IPS-20b (cell line): ENCODE data around the gene ANKRD44.

Source experiments
- H3K27ac ChIP-seq: one replicate; pipeline ENCODE4 v1.5.1; 2013; ENCODE audit warnings: low read length
- H3K27me3 ChIP-seq: 2 replicates; pipeline ENCODE4 v1.6.1; 2013; ENCODE audit warnings: mild to moderate bottlenecking, low read length, inconsistent platforms; ENCODE audit not compliant: insufficient read depth
- H3K36me3 ChIP-seq: 2 replicates; pipeline ENCODE4 v1.6.1; 2013; ENCODE audit warnings: low read depth, mild to moderate bottlenecking, inconsistent platforms, low read length, moderate library complexity; ENCODE audit not compliant: insufficient read depth
- H3K4me1 ChIP-seq: 2 replicates; pipeline ENCODE4 v1.6.1; 2013; ENCODE audit warnings: mild to moderate bottlenecking, control low read depth, inconsistent platforms, low read length, moderate library complexity; ENCODE audit not compliant: insufficient read depth
- H3K4me3 ChIP-seq: 2 replicates; pipeline ENCODE4 v1.5.1; 2013; ENCODE audit warnings: mild to moderate bottlenecking, low read length, inconsistent platforms
- H3K9ac ChIP-seq: 2 replicates; pipeline ENCODE4 v1.6.1; 2013; ENCODE audit warnings: low read depth, mild to moderate bottlenecking, inconsistent platforms, low read length, moderate library complexity
- H3K9me3 ChIP-seq: 2 replicates; pipeline ENCODE4 v1.6.1; 2013; ENCODE audit warnings: mild to moderate bottlenecking, low read depth, low read length, inconsistent platforms; ENCODE audit not compliant: insufficient read depth

Gene ANKRD44

DNA sequence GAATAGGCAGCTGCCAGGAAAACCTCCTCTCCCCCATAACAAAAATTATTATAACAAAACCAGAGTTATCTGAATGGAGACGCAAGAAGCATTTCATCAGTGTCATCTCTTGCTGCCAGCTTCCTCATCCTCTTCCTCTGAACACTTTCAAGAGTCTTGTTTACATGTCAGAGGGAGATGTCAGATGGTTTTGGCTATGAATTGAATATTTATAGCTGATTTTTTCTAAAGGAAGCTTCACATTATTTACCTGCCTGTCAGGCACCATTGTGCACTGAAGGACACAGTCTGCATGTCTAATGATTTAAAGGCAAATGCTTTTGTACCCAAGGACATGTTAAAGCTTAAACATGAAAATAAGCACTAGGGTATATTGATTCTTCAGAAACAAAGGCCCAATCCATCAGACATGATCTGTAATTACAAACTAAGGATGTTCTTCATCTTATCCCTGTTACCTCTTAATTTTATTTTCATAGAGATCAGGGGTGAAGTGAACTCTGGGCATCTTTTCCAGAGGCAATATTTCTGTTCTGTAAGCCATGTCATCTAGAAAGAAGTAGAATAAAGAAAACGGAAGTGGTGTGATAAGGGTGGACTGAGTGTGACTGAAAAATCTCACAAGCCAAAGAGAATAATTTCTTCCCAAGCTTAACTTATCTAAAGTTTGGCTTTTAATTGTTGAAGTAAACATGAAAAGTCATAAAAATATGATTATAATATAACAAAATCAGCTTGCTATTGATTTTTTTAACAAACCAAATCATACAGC lies 168.7 kb downstream of the ANKRD44 start:
- Histone ChIP-seq H3K9me3 (no peaks in the 10 kb centered on the region), H3K27ac (no peak overlapping the region), H3K36me3 (no peaks in the 10 kb centered on the region), H3K27me3 (no peaks in the 10 kb centered on the region), H3K9ac (no peak overlapping the region), H3K4me1 (no peaks in the 10 kb centered on the region), H3K4me3 (no peak overlapping the region)

DNA sequence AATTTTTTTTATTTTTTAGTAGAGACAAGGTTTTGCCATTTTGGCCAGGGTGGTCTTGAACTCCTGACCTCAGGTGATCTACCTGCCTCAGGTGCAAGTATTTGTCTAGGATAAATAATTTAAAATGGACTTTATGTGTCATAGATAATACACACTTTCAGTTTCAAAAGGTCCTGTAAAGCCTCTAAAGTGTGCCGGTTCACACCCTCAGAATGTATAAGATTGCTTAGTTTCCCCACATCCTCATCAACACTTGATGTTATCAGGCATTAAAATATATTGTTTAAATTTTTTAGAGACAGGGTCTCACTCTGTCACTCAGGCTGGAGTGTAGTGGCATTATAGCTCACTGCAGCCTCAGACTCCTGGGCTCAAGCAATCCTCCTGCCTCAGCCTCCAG lies 170.5 kb downstream of the ANKRD44 start:
- Histone ChIP-seq H3K27ac (no peak overlapping the region), H3K36me3 (no peaks in the 10 kb centered on the region), H3K4me3 (no peak overlapping the region), H3K27me3 (no peaks in the 10 kb centered on the region), H3K4me1 (no peaks in the 10 kb centered on the region), H3K9me3 (no peaks in the 10 kb centered on the region), H3K9ac (no peak overlapping the region)

DNA sequence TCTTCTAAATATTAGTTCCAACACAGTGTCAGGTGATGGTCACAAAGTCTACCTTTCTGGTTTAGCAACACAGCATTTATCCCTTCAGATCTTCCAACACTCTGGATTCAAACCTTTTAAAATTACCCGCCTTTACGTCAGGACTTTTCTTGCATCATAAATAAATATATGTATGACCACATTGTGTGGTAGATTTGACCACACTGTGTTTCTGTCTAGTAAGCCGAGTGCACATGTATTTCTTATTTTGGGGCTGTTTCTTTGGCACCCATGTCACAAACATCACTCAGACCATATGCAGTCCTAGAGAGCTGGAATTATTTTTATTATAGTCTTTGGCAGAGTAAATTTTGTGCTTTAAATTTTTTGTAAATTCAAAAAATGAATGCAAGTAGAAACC lies 172.1 kb downstream of the ANKRD44 start:
- H3K4me1 ChIP-seq, result no peaks in the 10 kb centered on the region
- H3K36me3 ChIP-seq, result no peaks in the 10 kb centered on the region
- H3K9me3 ChIP-seq, result no peaks in the 10 kb centered on the region
- H3K9ac ChIP-seq, result no peak overlapping the region
- H3K27ac ChIP-seq, result no peak overlapping the region
- H3K27me3 ChIP-seq, result no peaks in the 10 kb centered on the region
- H3K4me3 ChIP-seq, result no peak overlapping the region

DNA sequence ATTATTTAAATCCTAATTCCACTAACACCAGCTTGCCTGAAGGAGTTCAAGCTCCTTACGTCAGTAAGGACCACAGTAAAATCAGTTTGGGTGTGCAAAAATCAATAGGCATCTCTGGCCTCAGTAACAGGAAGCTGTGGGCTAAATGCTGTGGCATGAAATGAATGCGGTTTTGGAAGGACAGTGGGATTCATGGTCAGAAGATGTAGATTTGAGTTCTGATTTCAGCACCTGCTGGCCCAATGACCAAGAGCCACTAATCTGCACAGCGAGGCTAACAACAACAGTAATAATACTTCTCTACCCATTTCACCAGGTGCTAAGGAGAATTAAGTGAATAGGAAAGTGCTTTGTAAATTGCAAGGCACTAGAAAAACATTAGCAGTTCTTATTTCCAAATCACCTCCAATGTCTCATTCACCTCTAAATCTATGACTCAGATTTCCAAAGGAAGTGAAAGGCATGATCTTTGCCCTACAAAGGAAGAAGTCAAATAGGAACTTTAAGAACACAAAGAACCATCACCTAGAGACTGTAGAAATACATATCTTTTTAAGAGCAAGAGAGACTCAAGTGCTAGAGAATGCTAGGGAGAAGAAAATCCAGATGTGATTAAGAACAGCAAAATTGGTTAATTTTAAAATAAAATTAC lies 172.6 kb downstream of the ANKRD44 start:
- H3K4me3 ChIP-seq, result no peak overlapping the region
- H3K36me3 ChIP-seq, result no peaks in the 10 kb centered on the region
- no peak overlapping the region for H3K27ac ChIP-seq
- no peaks in the 10 kb centered on the region for H3K9me3 ChIP-seq
- H3K4me1 ChIP-seq, result no peaks in the 10 kb centered on the region
- no peak overlapping the region for H3K9ac ChIP-seq
- H3K27me3 ChIP-seq, result no peaks in the 10 kb centered on the region

DNA sequence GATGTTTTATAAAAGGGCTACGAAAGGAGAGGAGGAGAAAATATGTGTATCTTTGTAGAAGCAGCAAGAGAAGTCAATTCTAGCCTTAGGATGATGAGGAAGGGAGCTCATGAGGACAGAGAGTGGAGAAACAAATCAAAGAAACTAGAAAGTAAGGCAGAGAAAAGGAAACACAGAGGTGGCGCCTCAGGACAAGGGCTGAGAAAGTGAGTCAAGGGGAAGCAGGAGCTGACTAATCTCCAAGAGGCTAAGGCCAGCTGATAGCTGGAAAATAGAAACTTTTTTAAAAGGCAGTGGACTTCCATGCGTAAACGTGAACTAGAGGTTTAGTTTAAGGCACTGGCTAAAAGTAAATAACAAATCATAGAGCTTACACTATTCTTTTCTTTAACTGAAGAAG lies 173.3 kb downstream of the ANKRD44 start:
- Histone ChIP-seq H3K9me3 (no peaks in the 10 kb centered on the region), H3K36me3 (no peaks in the 10 kb centered on the region), H3K27ac (no peak overlapping the region), H3K27me3 (no peaks in the 10 kb centered on the region), H3K4me3 (no peak overlapping the region), H3K9ac (no peak overlapping the region), H3K4me1 (no peaks in the 10 kb centered on the region)

DNA sequence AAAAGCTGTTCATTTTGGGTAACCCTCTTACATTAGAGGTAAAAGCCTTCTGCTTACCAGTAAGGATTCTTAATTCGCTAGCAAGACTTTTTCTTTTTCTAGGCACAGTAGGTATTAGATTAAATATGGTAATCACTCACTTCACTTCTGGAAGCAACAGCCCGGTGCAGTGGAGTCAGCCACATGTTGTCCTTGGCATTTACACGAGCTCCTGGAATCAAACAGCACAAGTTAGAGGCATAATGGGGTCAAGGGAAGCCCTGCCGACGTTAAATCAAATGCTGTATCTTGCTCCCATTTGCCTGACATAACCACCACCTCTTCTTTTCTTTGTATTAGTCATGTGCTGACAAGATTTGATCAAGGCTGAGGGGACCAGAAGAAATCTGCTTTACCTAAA lies 174.1 kb downstream of the ANKRD44 start:
- no peaks in the 10 kb centered on the region for H3K4me1 ChIP-seq
- no peaks in the 10 kb centered on the region for H3K27me3 ChIP-seq
- no peak overlapping the region for H3K9ac ChIP-seq
- no peaks in the 10 kb centered on the region for H3K9me3 ChIP-seq
- H3K27ac ChIP-seq, result no peak overlapping the region
- H3K4me3 ChIP-seq, result no peak overlapping the region
- no peaks in the 10 kb centered on the region for H3K36me3 ChIP-seq

DNA sequence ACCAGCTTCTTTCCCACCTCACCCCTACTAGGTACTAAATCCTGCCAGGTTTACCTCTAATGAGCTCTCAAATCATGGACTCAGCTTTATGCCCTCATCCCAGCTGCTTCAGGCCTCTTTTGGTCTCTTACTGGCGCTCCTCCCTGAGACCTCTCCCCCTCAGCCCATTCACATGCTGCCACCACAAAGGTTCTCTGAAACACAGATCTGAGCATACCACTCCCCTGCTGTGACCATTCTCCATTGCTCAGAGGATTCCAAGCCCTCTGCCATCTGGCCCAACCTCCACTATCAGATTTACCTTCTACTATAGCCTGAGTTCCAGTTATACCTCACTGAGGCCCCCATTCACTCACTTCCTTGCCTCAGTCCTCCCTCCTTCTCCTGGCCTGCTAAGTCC lies 174.8 kb downstream of the ANKRD44 start:
- Histone ChIP-seq H3K9me3 (no peaks in the 10 kb centered on the region), H3K27me3 (no peaks in the 10 kb centered on the region), H3K27ac (no peak overlapping the region), H3K9ac (no peak overlapping the region), H3K36me3 (no peaks in the 10 kb centered on the region), H3K4me1 (no peaks in the 10 kb centered on the region), H3K4me3 (no peak overlapping the region)

DNA sequence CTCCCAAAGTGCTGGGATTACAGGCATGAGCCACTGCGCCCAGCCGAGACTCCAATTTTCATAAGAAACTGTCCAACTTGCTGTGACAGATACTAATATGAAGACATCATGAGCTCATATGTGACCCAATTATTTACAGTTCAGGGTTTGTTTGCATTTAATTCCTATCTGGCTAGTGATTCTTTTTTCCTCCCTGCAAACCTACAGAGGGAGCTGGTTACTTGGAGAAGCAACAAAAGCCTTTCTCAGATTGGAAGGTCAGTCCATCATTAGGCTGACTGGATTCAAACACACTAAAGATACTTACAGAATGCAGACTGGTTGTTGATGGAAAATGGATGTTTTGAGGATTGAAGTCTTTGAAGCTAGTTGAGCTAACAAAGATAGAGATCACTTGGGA lies 176.4 kb downstream of the ANKRD44 start:
- H3K27me3 ChIP-seq, result no peaks in the 10 kb centered on the region
- no peak overlapping the region for H3K27ac ChIP-seq
- H3K9me3 ChIP-seq, result no peaks in the 10 kb centered on the region
- no peaks in the 10 kb centered on the region for H3K36me3 ChIP-seq
- no peaks in the 10 kb centered on the region for H3K4me1 ChIP-seq
- no peak overlapping the region for H3K9ac ChIP-seq
- H3K4me3 ChIP-seq, result no peak overlapping the region

DNA sequence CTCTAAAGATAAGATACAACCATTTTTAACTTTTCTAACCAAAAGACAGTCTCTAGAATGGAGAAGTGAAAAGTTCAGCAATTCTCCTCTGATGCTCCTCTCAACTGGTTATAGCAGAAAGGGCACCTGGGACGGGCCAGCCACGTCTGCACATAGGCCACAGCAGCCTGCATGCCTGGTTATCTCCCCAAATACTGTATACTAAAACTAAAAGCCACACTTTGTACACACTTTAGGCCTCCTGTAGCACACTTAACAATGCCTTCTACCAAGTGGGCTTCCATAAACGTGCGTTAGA lies 179.1 kb downstream of the ANKRD44 start:
- no peaks in the 10 kb centered on the region for H3K36me3 ChIP-seq
- H3K4me1 ChIP-seq, result no peaks in the 10 kb centered on the region
- H3K4me3 ChIP-seq, result no peak overlapping the region
- H3K27me3 ChIP-seq, result no peaks in the 10 kb centered on the region
- no peak overlapping the region for H3K9ac ChIP-seq
- H3K27ac ChIP-seq, result no peak overlapping the region
- H3K9me3 ChIP-seq, result no peaks in the 10 kb centered on the region

DNA sequence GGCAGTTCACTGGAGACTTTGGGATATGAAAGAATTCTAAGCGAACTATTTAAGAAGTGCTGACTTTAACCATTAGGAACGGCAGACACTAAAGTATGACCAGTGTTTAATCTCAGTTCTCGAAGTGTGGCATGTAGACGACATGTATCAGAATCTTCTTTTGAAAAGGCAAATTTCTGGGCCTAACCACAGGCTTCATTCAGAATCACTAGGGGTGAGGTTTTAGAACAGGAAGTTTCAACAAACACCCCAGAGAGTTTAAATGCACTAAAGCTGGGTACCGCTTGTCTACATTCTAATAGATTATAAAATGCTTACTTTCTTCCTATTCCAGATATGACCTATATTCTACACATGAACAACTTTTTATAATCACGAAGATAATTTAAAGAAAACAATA lies 180.3 kb downstream of the ANKRD44 start:
- H3K4me1 ChIP-seq, result no peaks in the 10 kb centered on the region
- no peak overlapping the region for H3K9ac ChIP-seq
- no peaks in the 10 kb centered on the region for H3K9me3 ChIP-seq
- no peak overlapping the region for H3K4me3 ChIP-seq
- H3K27me3 ChIP-seq, result no peaks in the 10 kb centered on the region
- no peak overlapping the region for H3K27ac ChIP-seq
- no peaks in the 10 kb centered on the region for H3K36me3 ChIP-seq

DNA sequence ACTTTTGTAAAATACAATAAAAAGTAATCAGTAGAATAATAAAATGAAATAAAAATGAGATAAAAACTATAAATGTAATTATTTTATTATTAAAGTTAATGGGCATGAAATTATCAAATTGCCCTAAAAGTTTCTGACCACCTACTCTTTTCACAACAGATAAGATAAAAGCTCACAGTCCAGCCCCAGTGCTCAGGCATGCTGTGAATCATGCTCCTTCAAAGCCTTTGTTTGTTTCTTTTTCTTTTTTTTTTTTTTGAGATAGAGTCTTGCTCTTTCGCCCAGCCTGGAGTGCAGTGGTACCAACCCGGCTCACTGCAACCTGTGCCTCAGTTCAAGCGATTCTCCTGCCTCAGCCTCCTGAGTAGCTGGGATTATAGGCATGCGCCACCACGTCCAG lies 181.7 kb downstream of the ANKRD44 start:
- H3K9ac ChIP-seq, result no peak overlapping the region
- no peak overlapping the region for H3K27ac ChIP-seq
- no peaks in the 10 kb centered on the region for H3K36me3 ChIP-seq
- H3K9me3 ChIP-seq, result no peaks in the 10 kb centered on the region
- H3K4me3 ChIP-seq, result no peak overlapping the region
- no peaks in the 10 kb centered on the region for H3K4me1 ChIP-seq
- no peaks in the 10 kb centered on the region for H3K27me3 ChIP-seq

DNA sequence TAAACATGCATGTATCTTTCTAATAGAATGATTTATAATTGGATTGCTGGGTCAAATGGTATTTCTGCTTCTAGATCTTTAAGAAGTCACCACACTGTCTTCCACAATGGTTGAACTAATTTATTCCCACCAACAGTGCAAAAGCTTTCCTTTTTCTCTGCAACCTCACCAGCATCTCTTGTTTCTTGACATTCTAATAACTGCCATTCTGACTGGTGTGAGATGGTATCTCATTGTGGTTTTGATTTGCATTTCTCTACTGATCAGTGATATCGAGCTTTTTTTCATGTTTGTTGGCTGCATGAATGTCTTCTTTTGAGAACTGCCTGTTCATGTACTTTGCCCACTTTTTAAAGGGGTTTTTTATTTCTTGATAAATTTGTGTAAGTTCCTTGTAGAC lies 182.5 kb downstream of the ANKRD44 start:
- H3K36me3 ChIP-seq, result no peaks in the 10 kb centered on the region
- H3K4me3 ChIP-seq, result no peak overlapping the region
- no peak overlapping the region for H3K9ac ChIP-seq
- H3K9me3 ChIP-seq, result no peaks in the 10 kb centered on the region
- H3K27me3 ChIP-seq, result no peaks in the 10 kb centered on the region
- no peak overlapping the region for H3K27ac ChIP-seq
- no peaks in the 10 kb centered on the region for H3K4me1 ChIP-seq
